HG03097 (cell line): ENCODE data around the gene TAF11L5.
"Not testable (repeated sequence)": the region's sequence is repeated elsewhere in the genome, so short reads cannot be mapped to it uniquely, and the experiment has no call there.

Source experiments
- ATAC-seq: cut with Tn5 transposase; IDR thresholded peaks from one replicate; pipeline ENCODE4 v1.9.1; 2021; ENCODE audit not compliant: unreplicated experiment, low FRiP score

Gene TAF11L5

DNA sequence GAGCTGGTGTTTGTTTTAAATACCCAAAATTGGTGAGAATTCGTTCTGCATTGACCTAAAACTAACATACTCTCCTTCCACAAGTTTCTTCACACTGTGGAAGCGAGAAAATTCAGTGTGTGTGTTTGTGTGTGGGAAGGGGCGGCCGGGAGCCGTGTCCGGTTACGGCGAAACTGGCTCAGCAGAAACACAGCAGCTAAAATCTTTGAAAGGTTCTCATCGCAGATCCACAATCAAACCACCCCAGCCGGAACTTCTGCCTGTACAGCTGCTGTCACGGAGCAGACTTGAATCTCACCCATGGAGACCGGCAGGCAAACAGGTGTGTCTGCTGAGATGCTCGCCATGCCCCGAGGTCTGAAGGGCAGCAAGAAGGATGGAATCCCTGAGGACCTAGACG, at the start of gene TAF11L5:
TSS of gene TAF11L5 (plus strand) at position 301 of the 400 bp plus-strand sequence.
- ATAC-seq, result not testable (repeated sequence)

DNA sequence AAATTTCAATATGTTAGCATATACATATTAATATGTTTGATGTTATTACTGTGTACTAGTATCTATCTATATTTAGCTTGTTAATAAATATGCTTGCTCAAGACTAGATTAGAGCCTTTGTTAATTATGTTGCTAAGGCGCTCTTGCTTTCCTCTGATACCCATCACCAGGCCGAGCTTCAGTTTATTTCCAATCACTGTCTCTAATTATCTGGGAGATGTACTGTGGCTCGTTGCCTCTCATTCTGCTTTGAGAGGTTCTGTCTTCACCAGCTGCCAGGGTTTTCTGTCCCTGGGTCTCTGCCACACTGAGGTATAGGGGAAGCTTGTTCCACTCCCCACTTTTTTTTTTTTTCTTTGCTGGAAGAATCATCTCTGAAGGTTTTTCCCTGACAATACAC, 48.0 kb upstream of the TAF11L5 start:
- ATAC-seq, result no peak

DNA sequence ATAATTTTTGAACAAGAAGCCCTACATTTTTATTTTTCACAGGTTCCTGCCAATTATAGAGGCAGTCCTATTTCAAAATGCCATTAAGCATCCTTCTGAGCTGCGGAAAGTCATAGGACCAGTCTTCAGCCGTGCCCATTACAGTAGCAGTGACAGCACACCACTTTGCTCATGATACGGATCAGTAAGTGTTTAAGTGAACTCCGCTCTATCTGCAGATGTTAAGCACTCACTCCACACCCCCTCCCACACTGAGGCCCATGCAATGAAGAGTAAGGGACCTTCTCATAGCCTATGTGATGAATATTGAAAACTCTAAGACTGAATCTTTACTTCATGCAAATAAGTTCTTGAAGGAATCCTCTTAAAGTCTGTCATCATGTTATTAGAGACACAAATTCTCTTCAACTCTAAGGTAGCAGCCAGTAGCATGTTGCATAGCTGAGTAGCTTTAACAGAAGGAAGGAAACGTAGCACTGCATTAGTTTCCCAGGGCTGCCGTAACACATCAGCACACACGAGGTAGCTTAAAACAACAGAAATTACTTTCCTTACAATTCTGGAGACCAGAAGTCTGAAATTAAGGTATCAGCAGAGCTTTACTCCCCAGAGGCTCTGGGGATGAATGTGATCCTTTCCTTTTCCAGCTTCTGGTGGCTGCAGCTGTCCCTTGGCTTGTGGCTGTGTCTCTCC, 47.3 kb upstream of the TAF11L5 start:
- no peak for ATAC-seq

DNA sequence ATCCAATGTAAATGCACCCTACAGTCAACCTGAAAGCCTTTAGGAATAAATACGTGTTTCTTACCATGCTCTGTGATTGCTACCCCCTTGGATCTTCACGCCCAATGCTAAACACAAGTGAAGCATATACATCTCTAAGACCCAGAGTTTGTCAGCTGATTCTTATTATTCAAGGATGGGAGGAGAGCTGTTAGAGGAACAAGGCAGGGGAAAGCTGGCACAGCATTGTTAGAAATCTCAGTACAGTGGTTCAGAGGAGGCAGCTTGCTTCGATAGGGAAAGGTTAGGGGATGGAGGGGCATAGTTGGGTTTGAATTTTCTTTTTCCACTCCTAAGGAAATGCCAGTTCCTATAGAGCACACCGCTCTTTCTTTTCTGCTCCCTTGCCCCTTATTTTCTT, 43.7 kb upstream of the TAF11L5 start:
- no peak for ATAC-seq

DNA sequence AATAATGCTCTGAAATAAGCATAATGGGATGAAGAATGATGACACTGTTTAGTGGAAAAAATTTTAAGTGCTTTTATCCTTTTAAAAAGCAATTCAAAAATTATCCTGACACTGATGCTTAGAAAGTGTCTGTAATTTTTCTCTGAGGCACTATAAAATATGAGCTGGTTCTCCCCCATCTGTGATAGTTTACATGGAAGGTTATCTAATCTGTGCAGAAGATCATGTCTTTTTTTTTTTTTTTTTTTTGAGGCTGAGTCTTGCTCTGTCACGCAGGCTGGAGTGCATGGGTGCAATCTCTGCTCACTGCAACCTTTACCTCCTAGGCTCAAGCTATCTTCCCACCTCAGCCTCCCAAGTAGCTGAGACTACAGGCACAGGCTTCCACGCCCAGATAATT, 42.2 kb upstream of the TAF11L5 start:
- ATAC-seq, result no peak

DNA sequence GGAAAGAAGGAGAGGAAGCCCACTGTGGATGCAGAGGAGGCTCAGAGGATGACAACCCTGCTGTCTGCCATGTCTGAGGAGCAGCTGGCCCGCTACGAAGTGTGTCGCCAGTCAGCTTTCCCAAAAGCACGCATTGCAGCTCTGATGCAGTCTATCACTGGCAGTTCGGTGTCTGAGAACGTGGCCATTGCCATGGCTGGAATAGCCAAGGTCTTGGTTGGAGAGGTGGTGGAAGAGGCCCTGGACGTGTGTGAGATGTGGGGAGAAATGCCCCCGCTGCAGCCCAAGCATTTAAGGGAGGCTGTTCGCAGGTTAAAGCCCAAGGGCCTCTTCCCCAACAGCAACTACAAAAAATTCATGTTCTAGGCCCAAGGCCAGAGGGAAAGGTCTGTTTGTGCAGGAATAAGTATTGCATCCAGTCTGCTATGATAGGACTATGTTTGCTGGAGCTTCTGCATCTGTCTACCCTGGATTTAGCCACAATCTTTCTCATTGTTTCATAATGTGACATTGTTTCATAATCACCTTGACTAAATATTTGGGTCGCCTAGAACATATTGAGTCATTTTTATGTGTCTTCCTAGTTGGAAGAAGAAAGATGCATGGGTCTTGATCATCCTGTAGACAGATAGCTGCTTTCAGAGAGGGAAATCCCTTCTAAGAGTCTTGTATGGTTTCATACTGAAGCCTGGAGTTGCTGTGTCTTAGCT, 38.4 kb upstream of the TAF11L5 start:
- not testable (repeated sequence) for ATAC-seq

DNA sequence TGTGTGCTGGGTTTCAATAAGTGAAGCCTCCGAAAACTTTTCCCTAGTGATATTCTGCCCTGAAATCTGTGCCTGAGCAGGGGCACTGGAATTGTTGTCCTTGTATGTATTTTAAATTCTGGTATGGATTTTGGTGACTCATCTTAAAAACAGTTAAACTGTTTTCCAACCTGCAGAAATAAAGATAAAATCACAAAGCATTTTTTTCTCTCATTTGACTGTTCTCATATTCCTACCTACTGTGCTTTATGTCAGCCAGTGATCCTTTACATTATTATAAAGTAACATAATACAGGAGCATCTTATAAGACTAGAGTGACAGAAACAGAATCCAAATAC, 37.9 kb upstream of the TAF11L5 start:
- no peak for ATAC-seq

DNA sequence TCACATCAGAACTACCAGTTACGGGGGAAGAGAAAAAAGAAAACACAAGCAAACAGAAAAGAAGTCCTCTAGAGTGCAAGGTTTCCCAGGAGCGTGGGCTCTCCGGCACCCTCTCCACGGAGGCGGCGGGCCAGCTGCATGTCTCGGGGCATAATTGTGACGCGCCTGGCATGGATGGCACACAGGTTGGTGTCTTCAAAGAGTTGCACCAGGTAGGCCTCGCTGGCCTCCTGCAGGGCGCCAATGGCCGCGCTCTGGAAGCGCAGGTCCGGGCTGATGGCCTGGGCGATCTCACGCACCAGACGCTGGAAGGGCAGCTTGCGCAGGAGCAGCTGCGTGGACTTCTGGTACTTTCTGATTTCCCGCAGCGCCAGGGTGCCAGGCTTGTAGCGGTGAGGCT, 33.8 kb upstream of the TAF11L5 start:
- ATAC-seq, result not testable (repeated sequence)

DNA sequence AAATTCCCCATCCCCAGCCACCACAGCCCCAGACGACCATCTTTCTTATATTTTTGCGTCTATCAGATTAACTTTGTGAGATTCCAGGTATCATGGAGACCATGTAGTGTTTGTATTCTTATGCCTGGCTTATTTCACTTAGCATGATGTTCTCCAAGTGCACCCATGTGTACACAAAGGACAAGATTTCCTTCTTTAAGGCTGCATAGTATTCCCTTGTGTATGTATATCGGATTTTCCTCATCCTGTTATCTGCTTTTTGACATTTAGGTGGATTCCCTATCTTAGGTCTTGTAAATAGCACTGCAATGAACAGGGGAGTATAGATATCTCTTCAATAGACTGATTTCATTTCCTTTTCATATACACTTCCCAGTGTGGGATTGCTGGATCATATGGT, 32.3 kb upstream of the TAF11L5 start:
- ATAC-seq, result no peak

DNA sequence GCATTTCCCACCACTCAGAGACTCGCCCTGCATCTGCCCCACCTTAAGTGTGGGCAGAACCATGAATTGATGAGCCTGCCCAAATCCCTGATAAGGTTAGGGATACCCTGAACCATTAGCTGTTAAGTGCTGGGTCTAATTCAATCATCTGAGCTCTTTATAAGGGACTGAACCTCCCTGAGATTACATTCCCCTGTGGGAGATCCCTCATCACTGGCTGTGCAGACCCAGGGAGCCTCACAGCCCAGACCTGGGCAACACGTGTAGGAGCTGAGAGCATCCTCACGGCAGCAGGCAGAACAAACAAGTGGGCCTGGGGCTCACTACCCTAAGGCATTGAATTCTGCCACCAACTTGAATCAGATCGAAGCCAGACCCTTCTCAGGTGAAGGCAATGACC, 27.6 kb upstream of the TAF11L5 start:
- no peak for ATAC-seq

DNA sequence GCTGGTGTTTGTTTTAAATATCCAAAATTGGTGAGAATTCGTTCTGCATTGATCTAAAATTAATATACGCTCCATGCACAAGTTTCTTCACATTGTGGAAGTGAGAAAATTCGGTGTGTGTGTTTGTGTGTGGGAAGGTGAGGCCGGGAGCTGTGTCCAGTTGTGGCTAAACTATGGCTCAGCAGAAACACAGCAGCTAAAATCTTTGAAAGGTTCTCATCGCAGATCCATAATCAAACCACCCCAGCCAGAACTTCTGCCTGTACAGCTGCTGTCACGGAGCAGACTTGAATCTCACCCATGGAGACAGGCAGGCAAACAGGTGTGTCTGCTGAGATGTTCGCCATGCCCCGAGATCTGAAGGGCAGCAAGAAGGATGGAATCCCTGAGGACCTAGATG, 27.1 kb upstream of the TAF11L5 start, which contains the start of gene TAF11L2:
TSS of gene TAF11L2 (plus strand) at position 301 of the 400 bp plus-strand sequence.
- ATAC-seq, result not testable (repeated sequence)

DNA sequence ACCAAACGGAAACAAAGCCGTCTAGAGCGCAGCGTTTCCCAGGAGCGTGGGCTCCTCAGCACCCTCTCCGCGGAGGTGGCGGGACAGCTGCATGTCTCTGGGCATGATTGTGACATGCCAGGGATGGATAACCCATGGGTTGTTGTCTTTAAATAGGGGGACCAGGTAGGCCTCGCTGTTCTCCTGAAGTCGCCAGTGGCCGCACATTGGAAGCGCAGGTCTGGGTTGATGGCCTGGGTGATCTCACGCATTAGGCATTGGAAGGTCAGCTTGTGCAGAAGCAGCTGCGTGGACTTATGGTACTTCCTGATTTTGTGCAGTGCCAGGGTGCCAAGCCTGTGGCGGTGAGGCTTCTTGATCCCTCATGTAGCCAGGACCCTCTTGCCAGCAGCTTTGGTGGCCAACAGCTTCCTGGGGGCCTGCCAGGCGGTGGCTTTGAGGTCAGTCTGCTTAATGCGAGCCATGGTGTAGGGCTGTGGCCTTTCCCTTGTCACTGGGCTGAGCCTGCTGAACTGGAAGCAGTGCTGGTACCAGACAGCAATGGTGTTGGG, 13.2 kb upstream of the TAF11L5 start:
- no peak for ATAC-seq

DNA sequence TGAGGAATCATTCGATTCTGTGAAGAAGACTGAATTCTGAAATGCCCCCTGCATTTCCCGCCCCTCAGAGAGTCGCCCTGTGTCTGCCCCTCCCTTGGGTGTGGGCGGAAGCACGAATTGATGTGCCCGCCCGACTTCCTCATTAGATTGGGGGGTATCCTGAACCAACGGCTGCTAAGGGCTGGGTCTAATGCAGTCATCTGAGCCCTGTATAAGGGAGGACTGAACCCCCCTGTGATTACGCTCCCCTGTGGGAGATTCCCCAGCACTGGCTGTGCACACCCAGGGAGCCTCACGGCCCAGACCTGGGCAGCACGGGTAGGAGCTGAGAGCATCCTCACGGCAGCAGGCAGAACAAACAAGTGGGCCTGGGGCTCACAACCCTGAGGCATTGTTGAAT, 7.5 kb upstream of the TAF11L5 start:
- not testable (repeated sequence) for ATAC-seq

DNA sequence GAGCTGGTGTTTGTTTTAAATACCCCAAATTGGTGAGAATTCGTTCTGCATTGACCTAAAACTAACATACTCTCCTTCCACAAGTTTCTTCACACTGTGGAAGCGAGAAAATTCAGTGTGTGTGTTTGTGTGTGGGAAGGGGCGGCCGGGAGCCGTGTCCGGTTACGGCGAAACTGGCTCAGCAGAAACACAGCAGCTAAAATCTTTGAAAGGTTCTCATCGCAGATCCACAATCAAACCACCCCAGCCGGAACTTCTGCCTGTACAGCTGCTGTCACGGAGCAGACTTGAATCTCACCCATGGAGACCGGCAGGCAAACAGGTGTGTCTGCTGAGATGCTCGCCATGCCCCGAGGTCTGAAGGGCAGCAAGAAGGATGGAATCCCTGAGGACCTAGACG, 7.0 kb upstream of the TAF11L5 start, which contains the start of gene TAF11L3:
TSS of gene TAF11L3 (plus strand) at position 301 of the 400 bp plus-strand sequence.
- ATAC-seq, result not testable (repeated sequence)

DNA sequence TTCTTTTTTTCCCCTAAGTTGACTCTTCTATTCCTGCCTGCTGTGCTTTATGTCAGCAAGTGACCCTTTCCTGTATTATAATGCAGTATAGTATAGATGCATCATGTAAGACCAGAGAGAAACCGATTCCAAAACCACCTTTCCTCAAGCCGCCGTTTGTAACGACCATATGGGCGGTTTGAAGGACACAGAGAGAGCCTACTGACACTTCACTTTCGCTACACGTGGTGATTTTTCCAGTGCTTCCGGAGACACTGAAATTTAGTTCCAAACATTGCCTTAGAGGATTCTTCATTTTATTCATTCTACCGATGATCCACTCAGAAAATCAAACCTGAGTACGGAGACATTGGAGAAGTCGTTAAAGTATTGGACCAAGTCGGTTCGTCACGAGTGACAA, 5.5 kb upstream of the TAF11L5 start:
- not testable (repeated sequence) for ATAC-seq

DNA sequence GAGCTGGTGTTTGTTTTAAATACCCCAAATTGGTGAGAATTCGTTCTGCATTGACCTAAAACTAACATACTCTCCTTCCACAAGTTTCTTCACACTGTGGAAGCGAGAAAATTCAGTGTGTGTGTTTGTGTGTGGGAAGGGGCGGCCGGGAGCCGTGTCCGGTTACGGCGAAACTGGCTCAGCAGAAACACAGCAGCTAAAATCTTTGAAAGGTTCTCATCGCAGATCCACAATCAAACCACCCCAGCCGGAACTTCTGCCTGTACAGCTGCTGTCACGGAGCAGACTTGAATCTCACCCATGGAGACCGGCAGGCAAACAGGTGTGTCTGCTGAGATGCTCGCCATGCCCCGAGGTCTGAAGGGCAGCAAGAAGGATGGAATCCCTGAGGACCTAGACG, 3.5 kb upstream of the TAF11L5 start, which contains the start of gene TAF11L4:
TSS of gene TAF11L4 (plus strand) at position 301 of the 400 bp plus-strand sequence.
- not testable (repeated sequence) for ATAC-seq

DNA sequence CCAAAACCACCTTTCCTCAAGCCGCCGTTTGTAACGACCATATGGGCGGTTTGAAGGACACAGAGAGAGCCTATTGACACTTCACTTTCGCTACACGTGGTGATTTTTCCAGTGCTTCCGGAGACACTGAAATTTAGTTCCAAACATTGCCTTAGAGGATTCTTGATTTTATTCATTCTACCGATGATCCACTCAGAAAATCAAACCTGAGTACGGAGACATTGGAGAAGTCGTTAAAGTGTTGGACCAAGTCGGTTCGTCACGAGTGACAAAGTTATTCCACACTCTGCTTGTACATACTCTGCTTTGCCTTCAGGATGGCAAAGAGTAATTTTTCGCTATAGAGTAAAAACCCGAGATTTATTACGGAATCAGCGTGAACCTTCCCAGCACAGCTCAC, 1.5 kb downstream of the TAF11L5 start:
- ATAC-seq, result not testable (repeated sequence)

DNA sequence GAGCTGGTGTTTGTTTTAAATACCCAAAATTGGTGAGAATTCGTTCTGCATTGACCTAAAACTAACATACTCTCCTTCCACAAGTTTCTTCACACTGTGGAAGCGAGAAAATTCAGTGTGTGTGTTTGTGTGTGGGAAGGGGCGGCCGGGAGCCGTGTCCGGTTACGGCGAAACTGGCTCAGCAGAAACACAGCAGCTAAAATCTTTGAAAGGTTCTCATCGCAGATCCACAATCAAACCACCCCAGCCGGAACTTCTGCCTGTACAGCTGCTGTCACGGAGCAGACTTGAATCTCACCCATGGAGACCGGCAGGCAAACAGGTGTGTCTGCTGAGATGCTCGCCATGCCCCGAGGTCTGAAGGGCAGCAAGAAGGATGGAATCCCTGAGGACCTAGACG, 3.3 kb downstream of the TAF11L5 start, which contains the start of gene TAF11L6:
TSS of gene TAF11L6 (plus strand) at position 301 of the 400 bp plus-strand sequence.
- not testable (repeated sequence) for ATAC-seq
